Measurements from ENCODE around the gene RNF223. TPM values are rescaled to one million over a fixed set of nuclear protein-coding genes. Genes with fewer than 3 reads are reported as not detected.
"Not testable (repeated sequence)": the region's sequence is repeated elsewhere in the genome, so short reads cannot be mapped to it uniquely, and the experiment has no call there.

RNF223 gene
- total RNA-seq, 2 donors from 2014 or later = not detected

GRCh38 chr1:1080951-1081310 is 6.8 kb upstream of the RNF223 start:
- no peak for DNase-seq
- intact Hi-C loops (cut with DNase I) = no loop called here
- ATAC-seq = no peak

DNA sequence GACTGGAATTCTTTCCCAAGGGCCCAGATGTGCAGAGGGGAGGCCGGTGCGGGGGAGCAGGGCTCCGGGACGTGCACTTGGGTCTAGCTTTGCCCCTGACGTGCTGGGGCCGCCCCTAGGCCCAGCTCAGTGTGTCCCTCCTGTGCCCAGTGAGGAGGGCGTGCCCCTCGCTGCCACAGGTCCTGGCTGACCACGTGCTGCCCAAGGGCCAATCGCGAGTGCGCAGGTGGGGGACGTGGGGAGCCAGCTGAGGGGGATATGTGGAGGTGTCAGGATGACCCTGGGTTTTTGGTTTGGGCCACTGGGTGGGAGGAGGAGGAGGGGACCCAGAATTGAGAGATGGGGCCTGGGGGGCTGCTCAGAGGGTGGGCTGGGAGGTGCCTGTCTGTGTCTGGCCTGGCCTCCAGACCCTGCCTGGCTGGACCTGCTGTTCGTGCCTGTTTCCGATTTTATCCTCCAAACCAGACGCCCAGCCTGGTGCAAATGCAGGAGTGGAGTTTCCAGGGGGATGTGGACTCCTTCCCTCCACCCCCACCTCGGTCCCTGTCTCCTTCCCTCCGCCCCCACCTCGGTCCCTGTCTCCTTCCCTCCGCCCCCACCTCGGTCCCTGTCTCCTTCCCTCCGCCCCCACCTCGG is 6.1 kb upstream of the RNF223 start:
- peak; percentile 67 for DNase-seq
- ATAC-seq = peak; percentile 88 to 93
- intact Hi-C loops (cut with DNase I) = no loop called here

- ATAC-seq = peak; percentile 74 to 76
- intact Hi-C loops (cut with DNase I) = no loop called here
These were observed 5.5 kb upstream of the RNF223 start for GRCh38 chr1:1079408-1080121.

GRCh38 chr1:1077396-1077795 is 3.3 kb upstream of the RNF223 start:
- intact Hi-C loops (cut with DNase I); ATAC-seq; DNase-seq: not testable (repeated sequence)

More at GRCh38 chr1:1079408-1080121, 5.5 kb upstream of the RNF223 start:
- peak; percentile 52 for DNase-seq

- intact Hi-C loops (cut with DNase I) = no loop called here
- DNase-seq (peak; percentile 22), ATAC-seq (no peak)
These were observed 1.2 kb upstream of the RNF223 start for GRCh38 chr1:1075148-1075935.

DNA sequence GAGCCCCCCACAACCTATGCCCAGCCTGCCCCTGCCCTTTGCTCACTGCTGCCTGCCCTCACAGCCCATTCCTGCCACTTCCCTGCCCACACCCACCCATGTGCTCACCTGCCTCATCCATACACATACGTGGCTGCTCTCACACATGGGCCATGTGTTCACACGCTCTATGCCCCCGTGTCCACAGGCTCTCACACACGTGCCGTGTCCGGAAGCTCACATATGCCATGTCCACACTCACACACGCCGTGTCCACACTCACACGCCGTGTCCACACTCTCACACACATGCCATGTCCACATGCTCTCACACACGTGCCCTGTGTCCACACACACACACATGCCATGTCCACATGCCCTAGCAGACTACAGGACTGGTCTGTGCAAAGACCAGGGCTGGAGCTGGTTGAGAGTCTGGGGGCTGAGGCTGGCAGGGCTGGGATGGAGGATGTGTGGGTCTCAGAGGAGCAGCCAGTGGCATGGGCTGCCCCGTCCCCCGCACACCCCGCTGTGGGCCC is 583 bp upstream of the RNF223 start:
- intact Hi-C loops (cut with DNase I) = no loop called here

GRCh38 chr1:1072849-1073742 is 1.0 kb downstream of the RNF223 start:
- DNase-seq = no peak
- intact Hi-C loops (cut with DNase I) = no loop called here
- no peak for ATAC-seq

More for the DNA sequence above, 583 bp upstream of the RNF223 start:
- DNase-seq (no peak), ATAC-seq (no peak)

- ATAC-seq (no peak), DNase-seq (no peak)
- intact Hi-C loops (cut with DNase I) = no loop called here
These were observed 1.7 kb downstream of the RNF223 start for GRCh38 chr1:1072299-1072848.

DNA sequence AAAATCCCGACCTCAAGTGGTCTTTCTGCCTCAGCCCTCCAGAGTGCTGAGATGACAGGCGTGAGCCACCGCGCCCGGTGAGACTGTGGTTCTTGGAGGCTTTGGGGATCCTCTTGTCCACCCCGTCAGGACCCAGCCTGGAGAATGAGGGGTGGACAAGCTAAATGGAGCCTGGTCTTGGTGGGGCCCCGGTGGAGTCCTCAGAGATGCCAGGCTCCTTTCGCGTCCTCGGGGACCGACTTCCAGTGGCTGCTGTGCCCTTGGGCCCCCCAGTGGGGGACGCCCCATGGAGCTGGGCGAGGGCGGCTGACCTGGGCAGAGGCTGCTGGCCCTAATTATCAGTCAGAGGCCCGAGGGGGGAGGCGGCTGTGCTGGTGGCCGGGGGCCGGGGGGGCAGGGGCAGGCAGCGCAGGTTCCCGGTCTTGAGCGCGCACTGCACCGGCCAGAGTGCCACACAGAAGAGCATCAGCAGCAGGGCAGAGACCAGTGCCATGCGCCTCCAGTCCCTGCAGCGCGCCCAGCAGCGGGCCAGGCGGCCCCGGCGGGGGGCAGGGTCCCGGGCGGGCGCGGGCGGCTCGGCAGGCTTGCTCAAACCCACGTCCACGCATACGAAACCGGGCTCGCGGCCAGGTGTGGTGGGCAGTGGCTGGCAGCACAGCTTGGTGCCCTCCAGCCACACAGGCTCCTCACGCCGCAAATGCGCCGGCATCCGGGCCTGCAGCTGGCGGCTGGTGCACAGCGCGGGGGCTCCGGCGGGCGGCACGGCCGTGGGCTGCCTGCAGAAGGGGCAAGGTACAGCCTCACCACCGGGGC is 2.4 kb downstream of the RNF223 start:
- DNase-seq = no peak
- intact Hi-C loops (cut with DNase I) = no loop called here
- ATAC-seq = no peak

GRCh38 chr1:1069711-1070676 is 4.1 kb downstream of the RNF223 start:
- DNase-seq = no peak
- intact Hi-C loops (cut with DNase I) = no loop called here
- peak in 1 of 2 donors; percentile 18 for ATAC-seq

- ATAC-seq (peak; percentile 80 to 81), DNase-seq (peak; percentile 76)
- intact Hi-C loops (cut with DNase I) = no loop called here
These were observed 4.9 kb downstream of the RNF223 start for GRCh38 chr1:1069056-1069710.

DNA sequence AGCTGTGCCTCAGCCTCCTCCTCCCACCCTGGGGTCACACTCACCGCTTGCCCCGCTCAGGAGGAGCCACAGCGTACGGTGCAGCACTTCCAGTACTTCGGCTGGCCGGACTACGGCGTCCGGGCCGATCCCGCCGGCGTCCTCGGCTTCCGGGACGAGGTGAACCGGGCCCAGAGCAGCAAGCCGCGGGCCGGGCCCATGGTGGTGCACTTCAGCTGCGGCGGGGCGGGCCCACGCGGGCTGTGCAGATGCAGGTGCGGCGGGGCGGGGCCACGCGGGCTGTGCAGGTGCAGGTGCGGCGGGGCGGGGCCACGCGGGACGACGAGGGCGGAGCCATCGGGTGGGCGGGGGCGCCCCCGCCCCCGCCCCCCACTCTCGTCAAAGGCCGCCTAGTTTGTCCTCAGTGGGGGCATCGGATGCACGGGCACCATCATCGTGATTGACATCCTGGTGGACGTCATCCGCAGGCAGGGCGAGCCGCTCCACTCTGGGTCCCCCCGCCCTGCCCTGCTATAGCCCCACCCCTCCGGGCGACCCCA is 5.5 kb downstream of the RNF223 start:
- ATAC-seq (peak; percentile 3 to 5), DNase-seq (no peak)
- intact Hi-C loops (cut with DNase I) = no loop called here

DNA sequence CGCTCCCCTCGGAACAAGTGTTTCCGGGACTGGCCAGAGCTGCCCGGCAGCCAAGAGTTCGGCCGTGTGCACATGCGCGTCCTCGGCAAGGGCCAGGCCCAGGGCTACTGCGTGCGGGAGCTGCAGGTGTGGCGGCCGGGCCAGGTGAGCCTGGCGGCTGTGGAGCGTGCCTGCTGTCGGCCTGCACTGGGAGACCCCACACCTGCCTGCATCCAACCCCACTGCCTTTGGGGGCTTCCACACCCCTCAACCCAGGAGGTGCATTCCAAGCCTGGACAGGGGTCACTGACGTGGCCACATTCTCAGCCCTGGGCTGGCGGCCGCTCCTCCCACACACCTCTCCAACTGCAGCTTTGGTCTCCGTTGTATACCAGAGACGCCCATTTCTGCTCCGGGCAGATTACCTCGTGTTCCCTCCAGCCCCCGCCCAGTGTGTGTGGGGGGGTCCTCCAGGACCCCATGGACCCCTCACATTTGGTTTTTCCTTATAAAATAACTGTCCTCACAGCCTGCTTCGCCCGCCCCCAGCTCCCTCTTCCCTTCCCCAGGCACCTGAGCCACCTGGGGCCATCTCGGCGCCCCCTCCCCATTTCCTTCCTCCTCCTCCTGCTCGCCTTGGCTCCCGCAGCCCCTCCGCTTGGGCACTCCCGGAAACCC is 6.1 kb downstream of the RNF223 start:
- ATAC-seq = no peak
- intact Hi-C loops (cut with DNase I) = no loop called here
- DNase-seq = no peak

DNA sequence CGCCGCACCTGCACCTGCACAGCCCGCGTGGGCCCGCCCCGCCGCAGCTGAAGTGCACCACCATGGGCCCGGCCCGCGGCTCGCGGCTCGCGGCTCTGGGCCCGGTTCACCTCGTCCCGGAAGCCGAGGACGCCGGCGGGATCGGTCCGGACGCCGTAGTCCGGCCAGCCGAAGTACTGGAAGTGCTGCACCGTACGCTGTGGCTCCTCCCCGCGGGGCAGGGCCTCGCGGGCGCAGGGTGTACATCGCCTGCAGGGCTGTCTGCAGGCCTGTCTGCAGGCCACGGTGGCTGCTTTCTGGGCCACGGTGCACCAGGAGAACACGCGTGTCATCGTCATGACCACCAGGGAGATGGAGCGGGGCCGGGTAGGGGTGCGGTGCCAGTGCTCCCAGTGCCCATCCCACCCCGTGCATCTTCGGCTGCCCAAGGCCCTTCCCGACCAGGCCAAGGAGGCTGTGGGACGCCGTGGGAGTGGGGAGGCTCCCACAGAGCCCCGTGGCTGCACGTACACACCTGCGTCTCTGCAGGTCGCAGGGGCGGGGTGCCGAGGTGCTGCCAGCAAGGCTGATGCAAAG is 6.7 kb downstream of the RNF223 start:
- intact Hi-C loops (cut with DNase I) = no loop called here
- no peak for ATAC-seq

More for the DNA sequence above, 6.7 kb downstream of the RNF223 start:
- DNase-seq = no peak
